Activated T-cell treated with anti-CD3 and anti-CD28 coated beads for 48 hours (primary cell): Measurements from ENCODE around the gene CT47C1.
"Not testable (repeated sequence)": the region's sequence is repeated elsewhere in the genome, so short reads cannot be mapped to it uniquely, and the experiment has no call there.

Experiments used
- DNase-seq: peaks from one replicate; pipeline ENCODE4 v3.0.0-alpha.2; 2020; ENCODE audit warnings: low read depth

Gene CT47C1

DNA sequence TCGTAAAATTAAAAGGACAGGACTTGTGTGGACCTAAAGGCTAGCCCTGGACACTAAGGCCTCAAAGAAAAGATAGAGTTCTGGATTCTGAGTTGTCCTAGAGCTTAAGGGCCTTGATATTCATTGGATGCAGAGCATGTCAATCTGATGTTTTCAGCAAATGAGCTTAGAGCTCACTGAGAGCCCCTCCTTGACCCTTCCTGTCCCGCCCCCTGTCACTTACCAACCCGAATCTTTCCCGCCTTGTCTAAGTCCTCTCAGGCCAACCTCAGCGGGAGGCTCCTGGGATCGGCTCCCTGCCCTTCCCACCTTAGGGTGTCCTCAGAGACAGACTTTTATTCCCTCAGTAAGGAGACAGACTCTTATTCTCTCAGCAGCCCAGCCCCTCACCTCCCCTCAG, at the start of gene CT47C1:
TSS of gene CT47C1 (plus strand) at position 250 of the 400 bp plus-strand sequence. CDS start 233 bp downstream, outside the sequence.
- DNase-seq, result no peak

- DNase-seq, result no peak
Measured at GRCh38 chrX:119025900-119026299, 46.9 kb upstream of the CT47C1 start.

GRCh38 chrX:119026344-119026743, 46.4 kb upstream of the CT47C1 start:
- DNase-seq, result not testable (repeated sequence)

- DNase-seq, result not testable (repeated sequence)
Measured at GRCh38 chrX:119027960-119028732, 44.6 kb upstream of the CT47C1 start.

- no peak for DNase-seq
Measured at GRCh38 chrX:119028733-119029330, 44.0 kb upstream of the CT47C1 start.

DNA sequence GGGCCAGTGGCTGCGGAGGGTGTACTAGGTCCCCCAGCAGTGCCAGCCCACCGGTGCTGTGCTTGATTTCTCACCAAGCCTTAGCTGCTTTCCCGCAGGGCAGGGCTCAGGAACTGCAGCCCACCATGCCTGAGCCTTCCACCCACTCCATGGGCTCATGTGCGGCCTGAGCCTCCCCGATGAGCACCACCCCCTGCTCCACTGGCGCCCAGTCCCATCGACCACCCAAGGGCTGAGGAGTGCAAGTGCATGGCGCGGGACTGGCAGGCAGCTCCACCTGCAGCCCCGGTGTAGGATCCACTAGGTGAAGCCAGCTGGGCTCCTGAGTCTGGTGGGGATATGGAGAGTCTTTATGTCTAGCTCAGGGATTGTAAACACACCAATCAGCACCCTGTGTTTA, 43.1 kb upstream of the CT47C1 start:
- not testable (repeated sequence) for DNase-seq

DNA sequence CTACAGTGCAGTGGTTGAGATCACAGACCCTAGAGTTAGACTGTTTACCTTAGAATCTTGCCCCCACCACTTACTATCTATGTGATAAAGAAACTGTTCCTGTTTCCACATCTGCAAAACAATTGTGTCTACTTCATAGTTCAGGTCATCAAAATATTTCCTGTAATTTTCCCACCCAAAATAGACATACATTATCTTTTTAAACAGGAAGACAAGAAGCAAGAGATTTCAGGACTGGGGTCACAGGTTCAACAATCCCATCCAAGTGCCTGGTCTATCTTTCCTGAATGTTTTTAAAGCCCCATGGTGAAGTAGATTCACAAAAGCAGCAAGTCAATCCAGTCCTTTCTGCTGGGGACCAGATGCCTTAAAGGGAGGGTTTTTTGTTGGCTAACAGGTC, 41.8 kb upstream of the CT47C1 start:
- no peak for DNase-seq

GRCh38 chrX:119036107-119037029, 36.4 kb upstream of the CT47C1 start:
- no peak for DNase-seq

DNA sequence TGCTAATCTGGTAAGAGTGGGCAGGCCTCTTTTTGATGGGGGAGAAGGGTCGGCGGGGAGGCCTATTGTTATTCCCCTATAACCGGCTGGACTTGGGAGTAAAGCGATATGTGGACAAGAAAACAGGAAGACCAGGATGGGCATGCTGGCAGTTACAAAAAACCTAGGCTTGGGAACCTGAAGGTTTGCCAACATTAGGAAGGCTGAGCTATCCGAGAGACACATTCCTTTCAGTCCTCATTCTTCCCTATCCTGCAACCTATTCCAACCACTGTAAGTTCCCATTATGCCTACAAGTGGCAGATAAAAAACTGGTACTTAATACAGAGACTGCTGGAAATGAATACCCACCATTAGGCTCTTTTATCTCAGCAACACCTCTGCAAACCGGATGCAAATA, 32.4 kb upstream of the CT47C1 start:
- no peak for DNase-seq

GRCh38 chrX:119041175-119041574, 31.6 kb upstream of the CT47C1 start:
- no peak for DNase-seq

GRCh38 chrX:119042040-119042439, 30.8 kb upstream of the CT47C1 start:
- DNase-seq, result no peak

DNA sequence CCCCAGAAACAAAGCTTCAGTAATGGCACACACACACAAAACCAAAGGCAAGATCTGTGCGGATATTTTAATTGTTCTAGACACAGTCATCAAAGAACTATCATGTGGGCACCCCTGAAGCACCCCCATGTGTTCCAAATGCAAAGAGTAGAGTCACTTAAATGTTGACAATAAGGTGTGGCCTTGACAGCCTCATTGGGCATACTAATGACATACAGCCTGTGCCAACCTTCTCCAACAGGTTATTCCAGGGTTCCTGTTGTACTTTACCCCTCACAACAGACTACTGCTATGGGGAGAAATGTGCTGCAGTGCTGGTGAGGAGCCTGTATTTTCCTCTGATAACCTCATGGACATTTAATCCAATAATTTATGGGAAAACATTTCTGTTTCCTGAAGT, 29.8 kb upstream of the CT47C1 start:
- no peak for DNase-seq

- no peak for DNase-seq
Measured at GRCh38 chrX:119045884-119046283, 26.9 kb upstream of the CT47C1 start.

DNA sequence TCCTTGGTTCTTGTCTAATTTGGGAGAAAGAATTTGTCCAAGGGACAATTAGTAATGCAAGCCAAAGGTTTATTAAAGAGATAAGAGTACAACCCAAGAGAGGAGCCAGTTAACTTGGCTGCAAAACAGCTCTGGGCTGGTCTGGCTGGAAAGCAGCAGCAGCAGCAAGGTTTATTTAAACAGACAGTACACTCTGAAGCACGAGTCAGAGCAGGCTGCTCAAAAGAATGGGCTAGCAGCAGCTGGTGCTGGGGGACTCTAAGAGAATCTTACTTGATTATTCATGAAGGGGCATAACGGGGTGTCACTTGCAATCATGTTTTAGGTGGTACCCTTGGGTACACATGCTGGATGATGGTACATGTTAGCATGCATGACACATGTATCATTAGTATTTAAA, 17.1 kb upstream of the CT47C1 start:
- no peak for DNase-seq

- DNase-seq, result no peak
Measured at GRCh38 chrX:119062750-119063374, 9.9 kb upstream of the CT47C1 start.

DNA sequence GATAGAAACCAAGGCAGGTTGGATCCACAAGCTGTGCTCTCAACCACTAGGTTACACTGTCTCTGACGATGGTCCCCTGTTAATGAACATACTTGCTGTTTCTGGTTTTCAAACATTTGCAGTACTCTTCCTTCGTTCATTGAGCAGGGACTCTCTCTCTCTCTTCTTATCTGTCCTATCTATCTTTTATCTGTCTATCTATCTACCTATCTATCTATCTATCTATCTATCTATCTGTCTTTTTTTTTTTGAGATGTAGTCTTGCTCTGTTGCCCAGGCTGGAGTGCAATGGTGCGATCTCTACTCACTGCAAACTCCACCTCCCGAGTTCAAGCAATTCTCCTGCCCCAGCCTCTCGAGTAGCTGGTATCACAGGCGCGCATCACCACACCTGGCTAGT, 9.4 kb upstream of the CT47C1 start:
- DNase-seq, result no peak

GRCh38 chrX:119067023-119067739, 5.6 kb upstream of the CT47C1 start:
- peak; percentile 23 for DNase-seq

GRCh38 chrX:119069128-119069527, 3.7 kb upstream of the CT47C1 start:
- no peak for DNase-seq

GRCh38 chrX:119069762-119070161, 3.0 kb upstream of the CT47C1 start:
- DNase-seq, result no peak

- DNase-seq, result no peak
Measured at GRCh38 chrX:119071381-119071780, 1.4 kb upstream of the CT47C1 start.

DNA sequence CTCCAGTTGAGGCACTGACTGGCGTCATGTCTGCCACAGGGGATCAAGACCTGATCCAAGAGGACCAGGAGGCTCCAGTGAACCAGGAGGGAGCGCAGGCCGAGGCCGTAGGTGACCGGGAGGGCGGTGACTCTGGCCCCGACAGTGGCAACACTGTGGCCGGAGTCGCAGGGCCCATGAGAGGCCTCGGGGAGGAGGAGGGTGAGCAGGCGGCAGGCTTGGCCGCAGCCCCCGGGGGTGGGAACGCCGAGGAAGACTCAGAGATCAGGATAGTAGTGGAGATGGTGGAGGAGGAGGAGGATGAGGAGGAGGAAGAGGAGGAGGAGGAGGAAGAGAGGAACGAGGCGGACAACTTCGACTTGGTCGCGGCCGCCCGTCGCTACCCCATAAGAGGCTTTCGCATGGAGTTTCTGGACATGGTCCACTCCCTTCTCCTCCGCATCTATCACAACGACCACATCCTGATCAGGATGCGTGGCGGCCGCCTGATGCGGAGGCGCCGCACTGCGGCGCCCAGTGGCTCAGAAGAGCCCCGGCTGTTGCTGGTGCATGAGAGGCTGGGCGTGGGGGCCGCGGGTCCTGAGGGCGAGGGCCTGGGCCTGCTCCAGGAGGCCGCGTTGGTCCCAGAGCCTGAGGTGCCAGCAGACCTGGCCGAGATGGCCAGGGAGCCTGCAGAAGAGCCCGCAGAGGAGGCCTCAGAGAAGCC, 560 bp downstream of the CT47C1 start:
- no peak for DNase-seq
